ENCODE data around the gene EPHA2. TPM values are rescaled to one million over a fixed set of nuclear protein-coding genes. Genes with fewer than 3 reads are reported as not detected.

Gene EPHA2
- total RNA-seq, 1 donor from 2014 or later, result 42.7 TPM

DNA sequence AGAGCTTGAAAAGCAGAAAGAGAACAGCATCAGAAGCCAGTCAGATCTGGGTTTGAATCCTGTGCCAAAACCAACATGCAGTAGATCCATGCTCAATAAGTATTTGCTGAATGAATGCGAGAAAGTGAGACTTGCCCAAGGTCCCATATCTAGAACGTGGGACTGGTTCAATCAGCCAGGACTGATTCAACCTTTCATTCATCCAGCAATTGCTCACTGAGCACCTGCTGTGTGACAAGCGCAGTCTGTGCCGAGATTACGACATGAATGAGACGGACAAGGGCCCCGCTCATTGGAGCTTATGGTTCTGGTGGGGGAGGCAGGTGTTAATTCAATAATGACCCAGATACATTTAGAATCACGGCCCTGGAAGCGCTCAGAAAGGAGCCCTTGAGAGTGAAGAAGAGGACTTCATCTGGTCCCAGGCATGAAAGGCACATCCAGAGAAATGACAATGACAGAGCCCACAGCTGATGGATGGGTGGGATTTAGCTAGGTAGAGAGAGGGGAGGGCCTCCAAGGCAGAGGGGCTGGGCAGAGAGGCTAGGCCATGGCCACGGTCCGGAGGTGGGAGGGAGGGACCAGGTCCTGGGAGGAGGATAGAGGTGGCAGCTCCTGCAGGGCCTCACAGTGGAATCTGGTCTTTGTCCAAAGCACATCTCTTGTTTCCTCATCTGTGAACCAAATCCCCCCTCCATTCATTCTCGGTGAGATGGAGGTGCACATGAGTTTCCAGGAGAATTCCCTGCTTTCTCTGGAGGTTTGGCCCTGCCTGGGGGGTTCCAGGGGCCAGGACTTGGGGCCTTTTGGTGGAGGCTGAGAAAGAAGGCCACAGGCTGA, 78.2 kb downstream of the EPHA2 start:
- intact Hi-C loops (cut with DNase I), result loop anchor here (2.0 to 5.0 kb wide), 2 partner anchors 167 to 290 kb away; partner anchors contain the start of gene SZRD1
- DNase-seq (ENCODE audit: low spot score in 2 of 2), result no peak
- no peaks in the 10 kb centered on the region for H3K9me3 ChIP-seq
- H3K27me3 ChIP-seq, result no peaks in the 10 kb centered on the region
- no peaks in the 10 kb centered on the region for H3K36me3 ChIP-seq
- peaks cover 19 to 24% of the 10 kb centered on the region in 2 donors for H3K4me1 ChIP-seq
- H3K4me3 ChIP-seq, result no peak overlapping the region
- TF ChIP-seq CTCF (IDR thresholded peaks at IDR 0.05), result no peak
- peak overlapping the region in 1 of 2 donors; percentile 5 for H3K27ac ChIP-seq

- no peak overlapping the region for H3K4me3 ChIP-seq
- no peak for TF ChIP-seq CTCF (IDR thresholded peaks at IDR 0.05)
- peaks cover 19 to 24% of the 10 kb centered on the region in 2 donors for H3K4me1 ChIP-seq
- H3K36me3 ChIP-seq, result no peaks in the 10 kb centered on the region
- intact Hi-C loops (cut with DNase I), result loop anchor here (5.0 kb wide), 1 partner anchor 290 kb away; the partner anchor contains the start of gene SZRD1
- DNase-seq (ENCODE audit: low spot score in 2 of 2), result no peak
- H3K27ac ChIP-seq, result peak overlapping the region in 1 of 2 donors; percentile 59
- H3K27me3 ChIP-seq, result no peaks in the 10 kb centered on the region
- H3K9me3 ChIP-seq, result no peaks in the 10 kb centered on the region
Observed at GRCh38 chr1:16076865-16077238, 79.0 kb downstream of the EPHA2 start.

DNA sequence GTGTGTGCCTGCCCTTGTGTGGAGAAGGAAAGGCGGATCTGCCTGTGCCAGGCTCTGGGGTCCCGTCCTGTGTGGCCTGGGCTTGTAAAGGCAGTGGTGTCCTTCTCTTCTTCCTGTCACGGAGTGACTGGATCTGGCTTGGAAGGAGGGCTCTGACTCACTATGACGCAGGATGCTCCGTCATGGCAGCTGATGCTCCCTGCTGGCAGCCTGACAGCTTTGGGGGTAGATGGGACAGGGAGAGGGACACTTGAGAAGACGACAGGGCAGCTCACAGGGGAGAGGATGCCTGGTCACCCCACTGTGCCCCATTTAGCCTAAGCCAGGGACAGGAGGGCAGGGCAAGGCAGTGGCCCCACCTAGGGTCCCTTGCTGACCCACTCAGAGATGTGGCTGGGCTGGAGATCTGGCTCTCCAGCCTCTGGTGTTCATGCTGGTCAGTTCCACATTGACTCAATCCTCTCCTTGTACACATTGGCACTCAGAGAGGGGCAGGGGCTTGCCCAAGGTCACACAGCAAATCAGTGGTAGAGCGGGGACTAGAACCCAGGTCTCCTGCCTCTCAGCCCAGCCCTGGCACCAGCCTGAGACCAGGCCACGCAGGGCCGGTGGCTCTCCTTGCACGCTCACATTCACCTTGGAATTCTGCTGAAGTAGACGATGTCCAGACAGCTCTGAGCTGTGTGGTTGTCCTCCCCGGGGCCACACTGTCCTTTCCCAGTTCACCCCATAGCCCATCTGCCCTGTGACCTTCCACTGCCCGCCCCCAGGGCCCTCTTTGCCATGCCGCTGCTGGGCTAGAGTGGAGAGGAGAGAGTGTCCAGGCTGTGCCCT, 79.6 kb downstream of the EPHA2 start:
- Histone ChIP-seq H3K36me3 (no peaks in the 10 kb centered on the region), H3K9me3 (no peaks in the 10 kb centered on the region), H3K27me3 (no peaks in the 10 kb centered on the region), H3K27ac (peak overlapping the region in 1 of 2 donors; percentile 59), H3K4me1 (peaks cover 19 to 24% of the 10 kb centered on the region in 2 donors), H3K4me3 (no peak overlapping the region)
- TF ChIP-seq CTCF (IDR thresholded peaks at IDR 0.05), result no peak
- intact Hi-C loops (cut with DNase I), result loop anchor here (5.0 kb wide), 1 partner anchor 291 kb away; the partner anchor contains the start of gene SZRD1
- peak in 1 of 2 donors; percentile 86 for DNase-seq (ENCODE audit: low spot score in 2 of 2)

DNA sequence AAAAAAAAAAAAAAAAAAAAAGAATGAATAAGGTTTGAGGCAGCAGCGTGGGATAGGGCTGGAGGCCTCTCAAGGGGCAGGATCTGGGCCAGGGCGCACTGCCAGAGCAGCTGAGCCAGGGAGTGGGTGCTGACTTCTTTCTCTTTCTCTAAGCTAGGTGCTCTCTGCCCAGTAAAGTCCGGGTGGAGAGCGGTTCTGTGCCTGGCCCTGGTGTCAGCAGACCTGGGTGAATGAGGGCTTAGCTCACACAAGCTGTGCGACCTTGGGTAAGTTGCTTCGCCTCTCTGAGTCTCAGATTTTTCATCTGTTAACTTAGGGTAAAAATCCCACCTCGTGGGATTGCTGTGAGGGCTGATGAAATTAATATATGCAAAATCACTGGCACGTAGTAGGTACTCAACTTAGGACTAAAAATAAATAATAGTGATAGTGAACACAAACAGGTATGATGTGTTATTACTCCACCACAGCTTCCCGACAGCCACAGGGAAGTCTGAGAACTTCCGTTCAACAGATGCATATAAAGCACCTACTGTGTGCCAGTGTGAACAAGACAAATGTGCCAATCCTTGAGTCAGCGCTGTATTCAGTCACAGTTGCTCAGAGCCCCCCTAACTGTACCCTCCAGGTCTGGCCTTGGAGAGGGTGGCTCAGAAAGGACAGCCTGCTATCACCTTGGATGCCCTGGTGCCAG, 80.4 kb downstream of the EPHA2 start:
- H3K27ac ChIP-seq, result no peak overlapping the region
- H3K27me3 ChIP-seq, result no peaks in the 10 kb centered on the region
- H3K9me3 ChIP-seq, result no peaks in the 10 kb centered on the region
- H3K4me3 ChIP-seq, result no peak overlapping the region
- TF ChIP-seq CTCF (IDR thresholded peaks at IDR 0.05), result no peak
- intact Hi-C loops (cut with DNase I), result loop anchor here (5.0 kb wide), 1 partner anchor 292 kb away; the partner anchor contains the start of gene SZRD1
- H3K4me1 ChIP-seq, result peaks cover 19 to 24% of the 10 kb centered on the region in 2 donors
- no peaks in the 10 kb centered on the region for H3K36me3 ChIP-seq
- peak; percentile 39 to 89 for DNase-seq (ENCODE audit: low spot score in 2 of 2)

Other genes starting within 250 kb of the EPHA2 start
- gene ZBTB17, start 180.0 kb downstream of the EPHA2 start, total RNA-seq, result 155 TPM
- gene SRARP, start 151.8 kb downstream of the EPHA2 start, total RNA-seq, result not detected
- gene HSPB7, start 138.0 kb downstream of the EPHA2 start, total RNA-seq, result 191 TPM
- not detected for gene CLCNKA, start 134.0 kb downstream of the EPHA2 start, total RNA-seq
- not detected for gene CLCNKB, start 112.3 kb downstream of the EPHA2 start, total RNA-seq
- 0.21 TPM for gene FAM131C, start 82.4 kb downstream of the EPHA2 start, total RNA-seq
- gene ARHGEF19, start 56.6 kb upstream of the EPHA2 start, total RNA-seq, result 1.5 TPM
- not detected for gene CPLANE2, start 81.1 kb upstream of the EPHA2 start, total RNA-seq
- 36.6 TPM for gene FBXO42, start 196.4 kb upstream of the EPHA2 start, total RNA-seq
- 106 TPM for gene SZRD1, start 211.2 kb upstream of the EPHA2 start, total RNA-seq